GM23248 (cell line): ENCODE measurements around the gene TEF.

Experiments used
- EZH2 ChIP-seq: fragments of 200-600 bp; sonication (generic); IDR thresholded peaks from 2 replicates; pipeline ENCODE4 v1.6.1; 2018; ENCODE audit warnings: antibody characterized with exemption, mild to moderate bottlenecking; ENCODE audit not compliant: insufficient read depth, poor library complexity, severe bottlenecking
- EZH2phosphoT487 ChIP-seq: fragments of 200-600 bp; sonication (generic); IDR thresholded peaks from 2 replicates; pipeline ENCODE4 v1.6.1; 2018; ENCODE audit warnings: antibody characterized with exemption, moderate library complexity, mild to moderate bottlenecking, low read depth; ENCODE audit not compliant: insufficient read depth

DNA sequence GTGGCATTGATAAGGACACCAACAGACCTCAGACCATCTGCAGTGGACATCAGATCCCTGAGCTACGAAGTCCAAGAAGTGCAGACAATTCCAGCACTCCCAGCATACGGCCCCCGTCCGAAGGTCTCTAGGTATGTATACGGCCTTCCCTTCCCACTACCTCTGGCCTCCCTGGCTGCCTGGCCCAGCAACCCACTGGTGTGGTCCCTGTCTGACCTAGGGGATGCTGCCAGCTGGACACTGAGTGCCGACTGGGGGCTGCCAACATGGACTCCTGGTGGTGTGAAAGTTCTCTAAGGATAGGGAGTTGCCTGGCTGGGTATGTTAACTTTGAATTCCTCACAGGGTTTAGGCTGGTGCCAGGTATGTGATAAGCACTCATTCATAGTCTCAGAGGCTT is 17.5 kb upstream of the TEF start:
- TF ChIP-seq EZH2 (no peak), EZH2phosphoT487 (no peak)
